HG03460 (cell line): ENCODE measurements around the gene NME9.

Source experiments
- ATAC-seq: cut with Tn5 transposase; IDR thresholded peaks from one replicate; pipeline ENCODE4 v1.9.1; 2021; ENCODE audit not compliant: unreplicated experiment

The NME9 gene

DNA sequence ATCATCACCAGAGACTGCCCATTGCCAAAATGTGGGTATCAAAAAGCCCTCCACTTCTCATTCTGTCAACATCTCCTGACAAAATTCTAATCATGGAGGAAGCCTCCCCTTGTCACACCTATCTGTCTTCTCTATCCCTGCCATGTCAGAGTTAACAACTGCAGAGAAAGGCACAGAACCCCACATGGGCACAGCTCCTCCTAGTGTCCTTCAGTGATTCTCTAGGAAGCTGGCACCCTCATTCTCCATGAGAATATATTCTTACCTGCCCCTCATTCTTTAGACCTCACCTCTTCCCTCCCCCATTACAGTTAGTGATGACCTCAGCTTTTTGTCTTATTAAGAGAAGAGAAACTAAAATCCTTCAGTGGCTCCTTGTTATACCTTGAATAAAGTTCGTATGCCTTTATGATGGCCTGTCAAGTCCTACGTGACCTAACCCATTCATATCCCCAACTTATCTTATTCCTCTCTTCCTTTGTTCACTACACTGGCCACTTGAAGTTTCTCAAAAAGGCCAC is 44.6 kb downstream of the NME9 start:
- no peak for ATAC-seq

DNA sequence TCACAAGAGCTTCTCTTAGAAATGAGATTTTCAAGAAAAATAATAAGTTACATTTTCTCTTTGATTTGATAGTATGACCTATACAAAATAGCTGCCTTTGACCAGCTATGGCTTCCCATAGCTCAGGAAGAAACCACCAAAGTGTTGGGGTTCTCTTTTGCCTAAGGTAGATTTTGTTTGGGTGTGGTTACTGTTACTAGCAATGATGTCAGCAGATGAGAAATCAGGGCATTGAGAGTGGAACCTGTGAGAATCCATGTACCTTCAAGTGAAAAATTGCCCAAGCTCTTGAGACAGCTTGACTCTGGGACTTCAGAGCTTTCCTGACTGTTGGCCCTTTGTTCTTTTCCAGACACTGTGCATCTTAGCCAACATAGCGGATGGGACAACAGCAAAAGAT is 45.6 kb downstream of the NME9 start:
- no peak for ATAC-seq

DNA sequence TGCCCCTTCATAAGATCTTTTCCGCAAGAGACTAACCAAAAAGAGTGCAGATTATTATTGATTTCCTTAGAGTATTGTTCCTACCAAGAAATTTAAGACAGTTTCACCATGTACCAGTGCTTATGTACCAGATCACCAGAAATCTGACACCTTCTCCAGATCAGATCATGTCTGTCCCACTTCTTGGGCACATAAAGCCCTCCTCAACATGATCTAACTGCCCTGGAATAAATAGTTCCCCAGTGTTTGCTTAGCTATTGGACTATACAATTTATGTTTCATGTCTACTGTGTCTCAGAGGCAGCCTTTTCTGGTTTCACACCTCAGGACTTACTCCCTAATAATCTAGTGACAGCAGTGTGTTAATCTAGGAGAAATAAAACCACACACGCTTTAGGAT is 46.8 kb downstream of the NME9 start:
- no peak for ATAC-seq

DNA sequence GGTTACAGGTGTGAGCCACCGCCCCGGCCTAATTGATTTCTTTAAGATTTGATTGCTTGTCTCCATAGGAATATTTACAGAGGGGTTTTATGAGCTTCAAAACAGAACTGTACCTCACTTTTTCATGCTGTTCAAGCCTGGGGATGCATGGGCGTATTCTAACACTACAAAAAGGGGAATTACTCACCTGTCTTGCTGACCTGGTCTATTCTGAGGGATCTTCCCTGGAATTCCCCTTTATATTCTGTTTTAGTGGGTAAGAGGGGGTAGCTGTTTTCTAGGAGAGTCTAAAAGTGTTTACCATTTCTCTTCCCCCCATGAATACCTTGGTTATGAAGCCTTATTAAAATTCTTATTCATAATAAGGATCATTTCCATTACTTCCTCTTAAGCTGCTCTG is 48.1 kb downstream of the NME9 start:
- no peak for ATAC-seq

DNA sequence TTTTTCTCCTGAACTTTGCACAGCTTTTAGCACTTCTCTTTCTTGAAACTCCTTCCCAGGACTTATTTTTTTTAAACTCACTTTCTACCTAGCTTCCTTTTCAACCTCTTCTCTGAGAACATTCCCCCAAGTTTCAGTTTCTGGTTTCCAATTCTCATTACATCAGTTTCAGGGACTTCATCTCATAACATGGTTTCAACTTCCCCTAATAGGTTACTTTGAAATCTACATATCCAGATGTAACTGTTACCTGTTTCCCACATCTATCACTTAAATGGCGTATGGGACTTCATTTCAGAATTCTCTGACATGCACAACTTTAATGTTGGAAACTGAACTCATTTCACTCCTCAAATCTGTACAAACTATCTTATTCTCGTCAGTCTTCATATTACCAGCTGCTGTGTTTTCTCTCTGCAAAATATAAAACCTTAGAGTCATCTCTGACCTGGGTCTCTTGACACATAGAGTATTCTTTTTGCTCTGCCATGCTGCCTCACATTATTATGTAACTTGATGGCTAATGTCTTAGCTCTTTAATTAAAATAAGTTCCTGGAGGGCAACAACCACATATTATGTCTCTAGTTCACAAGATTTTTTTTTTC is 58.4 kb downstream of the NME9 start:
- peak; percentile 82 for ATAC-seq

DNA sequence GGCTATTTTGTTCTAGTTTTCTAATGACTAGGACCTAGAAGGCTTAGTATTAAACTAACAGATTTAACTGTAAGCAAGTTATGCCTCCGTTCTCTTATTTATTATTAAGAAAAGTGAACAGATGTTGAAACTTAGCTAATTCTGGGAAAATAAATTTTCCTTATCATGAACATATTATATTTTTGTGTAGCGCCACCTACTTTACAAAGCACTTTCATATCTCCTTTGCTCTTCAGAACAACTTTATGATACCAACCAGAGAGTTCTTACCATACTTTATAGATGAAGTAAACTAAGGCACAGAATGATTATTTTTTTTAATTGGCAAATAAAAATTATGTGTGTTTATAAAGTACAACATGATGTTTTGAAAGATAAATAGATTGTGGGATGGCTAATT is 59.4 kb downstream of the NME9 start:
- ATAC-seq = no peak

DNA sequence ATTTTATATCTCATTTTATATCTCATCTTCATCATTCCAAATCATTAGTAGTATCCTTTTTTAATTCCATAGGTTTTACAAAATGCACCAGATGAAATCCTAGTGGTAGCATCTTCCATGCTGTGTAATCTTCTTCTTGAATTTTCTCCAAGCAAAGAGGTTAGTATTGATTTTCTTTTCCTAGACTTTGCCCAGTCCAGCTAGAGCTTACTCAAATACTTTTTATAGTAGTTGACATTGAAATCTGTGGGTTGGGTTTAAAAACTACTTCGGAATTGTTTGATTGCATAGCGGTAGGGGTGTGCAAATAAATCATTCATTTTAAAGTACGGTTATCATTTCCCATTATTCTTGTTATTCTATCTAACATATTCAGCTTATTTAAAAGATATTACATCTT is 62.6 kb downstream of the NME9 start:
- ATAC-seq = no peak

DNA sequence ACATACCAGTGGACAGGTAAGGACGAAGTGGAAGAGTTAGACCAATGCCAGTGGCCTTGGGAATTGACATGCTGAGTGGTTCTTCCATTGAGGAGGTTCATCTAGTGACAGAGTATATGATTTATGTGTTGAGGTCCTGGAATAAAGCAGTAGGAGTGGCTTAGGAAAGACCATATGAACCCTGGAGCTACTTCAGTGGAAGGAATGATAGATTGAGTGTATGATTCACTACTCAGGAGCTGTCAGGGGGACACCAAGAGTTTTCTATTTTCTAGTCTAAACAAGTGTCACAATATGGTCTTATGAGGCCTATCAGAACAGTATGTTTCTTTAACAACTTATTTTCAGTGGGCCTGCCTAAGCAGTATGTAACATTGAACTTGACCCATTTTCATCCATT is 63.9 kb downstream of the NME9 start:
- no peak for ATAC-seq

DNA sequence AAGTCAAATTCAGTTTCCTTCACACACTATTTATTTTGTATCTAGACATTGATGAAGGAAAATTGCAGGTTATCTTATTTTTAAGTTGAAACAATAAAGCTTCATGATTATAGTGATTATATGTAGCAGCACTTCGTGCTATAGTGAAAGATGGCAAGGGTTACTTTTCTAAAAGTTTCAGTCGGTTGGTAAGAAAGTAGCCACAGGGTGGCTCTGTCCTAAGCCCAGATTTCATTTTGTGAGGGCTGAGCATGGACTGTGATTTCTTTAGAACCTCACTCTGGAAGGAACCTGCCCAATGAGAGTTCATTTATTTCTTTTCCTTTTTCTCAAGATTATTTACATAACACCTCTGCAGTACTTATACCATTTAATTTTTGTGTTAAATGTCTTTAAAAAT is 66.5 kb downstream of the NME9 start:
- no peak for ATAC-seq

DNA sequence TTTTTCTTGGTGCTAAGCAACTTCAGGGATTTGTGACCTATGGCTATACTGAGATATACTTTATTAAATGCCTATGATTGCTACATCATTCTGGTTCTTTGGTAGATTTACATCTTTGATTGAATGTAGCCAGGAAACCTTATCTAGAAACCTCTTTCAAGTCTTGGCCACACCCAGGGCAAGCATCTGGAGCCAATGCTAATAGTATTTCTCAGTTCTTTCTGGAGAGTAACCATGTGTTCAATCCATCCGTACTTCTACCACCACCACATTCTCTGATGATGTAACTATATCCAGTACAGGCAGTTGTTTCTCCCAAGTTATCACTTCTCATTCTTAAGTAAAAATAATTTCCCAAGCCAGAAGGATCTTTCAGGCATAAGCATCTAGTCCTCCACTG is 69.0 kb downstream of the NME9 start:
- ATAC-seq = no peak

DNA sequence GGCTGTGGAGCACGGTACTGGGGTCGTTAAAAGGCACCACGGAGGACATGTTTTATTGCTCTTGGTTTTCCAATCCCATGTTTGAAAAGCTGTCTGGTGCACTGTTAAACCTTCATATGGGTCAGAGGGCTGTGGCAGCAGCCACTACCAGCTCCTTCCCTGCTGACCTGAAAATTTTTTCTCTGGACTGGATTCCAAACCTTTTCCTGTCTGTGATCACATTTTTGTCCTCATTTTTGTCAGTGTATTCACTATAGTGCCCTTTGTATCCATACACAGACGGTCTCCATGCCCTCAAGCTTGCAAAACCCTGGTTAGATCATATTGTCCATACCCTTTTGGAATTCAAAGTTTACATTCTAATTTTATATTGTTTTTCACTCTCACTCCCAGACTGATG is 70.5 kb downstream of the NME9 start:
- ATAC-seq = no peak

DNA sequence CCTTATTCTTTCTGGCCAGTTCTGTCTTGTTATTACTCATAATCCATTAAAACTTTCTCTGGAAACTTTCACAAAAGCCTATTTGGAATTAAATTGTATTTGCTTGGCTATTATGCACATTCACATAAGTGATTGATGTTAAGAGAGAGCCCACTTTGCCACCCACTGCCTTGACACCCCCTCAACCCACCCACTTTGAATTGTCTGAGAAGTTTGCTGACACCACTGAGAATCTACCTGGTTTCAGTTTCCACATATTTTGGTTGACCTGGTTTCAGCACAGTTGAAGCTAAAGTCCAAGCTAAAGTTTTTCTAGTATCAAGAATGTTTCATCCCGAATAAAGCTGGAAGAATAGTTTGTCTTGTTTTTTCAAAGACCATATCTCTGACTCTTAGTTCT is 71.7 kb downstream of the NME9 start:
- ATAC-seq = no peak

DNA sequence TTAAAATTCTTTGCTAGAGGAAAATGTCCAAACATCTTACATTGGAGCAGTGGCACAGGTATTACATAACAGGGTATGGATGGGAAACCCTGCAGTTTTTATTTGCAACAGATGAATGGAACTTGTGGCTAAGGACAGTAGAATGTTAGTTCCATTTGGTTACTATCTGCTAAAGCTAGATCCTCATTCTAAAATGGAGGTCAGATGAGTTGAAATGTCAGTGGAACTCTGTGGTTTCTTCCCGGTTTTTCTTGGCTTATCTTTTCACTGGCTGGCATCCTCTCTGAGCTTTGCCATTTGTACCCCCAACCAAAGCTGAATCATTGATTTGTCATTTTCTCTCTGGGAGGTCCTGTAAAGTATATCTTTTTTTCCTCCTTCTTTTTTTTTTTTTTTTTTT is 73.6 kb downstream of the NME9 start:
- no peak for ATAC-seq

DNA sequence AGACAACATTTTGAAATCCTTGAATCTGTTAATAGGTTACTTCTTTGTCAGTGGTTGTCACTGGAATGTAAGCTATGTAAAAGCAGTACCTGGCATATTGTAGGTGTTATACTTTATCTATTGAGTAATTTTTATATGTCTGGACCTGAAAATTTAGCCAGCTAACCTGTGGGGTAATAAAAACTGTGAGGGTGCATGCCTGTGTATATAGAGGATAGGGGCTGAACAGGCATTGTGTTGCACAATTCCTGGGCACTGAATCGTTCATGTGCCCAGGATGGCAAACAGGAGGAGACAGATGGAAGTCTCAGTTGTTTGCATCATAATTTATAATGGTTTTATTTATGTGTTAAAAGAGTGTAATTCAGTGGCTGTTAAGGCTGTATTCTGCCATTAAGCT is 75.4 kb downstream of the NME9 start:
- ATAC-seq = no peak

DNA sequence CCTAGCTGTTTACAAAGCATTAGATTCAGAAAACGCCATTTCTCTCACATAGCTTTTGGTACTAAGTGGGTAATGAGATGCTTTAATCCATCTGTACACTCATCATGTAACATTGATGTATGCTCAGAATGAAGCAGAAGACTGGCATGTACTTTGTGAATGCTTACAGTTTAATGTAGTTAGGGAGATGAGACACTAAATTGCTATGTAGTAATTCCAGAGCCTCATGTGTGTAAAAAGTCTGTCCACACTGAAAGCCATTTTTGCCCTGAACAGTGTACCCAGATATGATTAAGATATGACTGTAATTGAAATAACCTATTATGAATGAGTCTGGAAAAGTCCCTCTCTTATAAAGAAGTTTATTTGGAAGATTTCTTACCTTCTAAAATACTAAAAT is 76.0 kb downstream of the NME9 start:
- no peak for ATAC-seq
